HCT116 (cell line): Measurements from ENCODE around the gene TNP1.

ENCODE experiments used
- POLR2A ChIP-seq: IDR thresholded peaks from 2 replicates; pipeline ENCODE4 v1.7.0; 2011; ENCODE audit warnings: borderline replicate concordance; ENCODE audit not compliant: insufficient read depth, insufficient read length; ENCODE audit errors: extremely low read depth
- TF ChIP-seq, protein P1 (sequence below): IDR thresholded peaks from 2 replicates; pipeline ENCODE4 v1.6.1; 2011; ENCODE audit warnings: mild to moderate bottlenecking, low read length, moderate library complexity; ENCODE audit not compliant: insufficient replicate concordance; ENCODE audit errors: extremely low read depth
- TF ChIP-seq, protein P2 (sequence below), 3 experiments: fragments of 200-600 bp in 1 of 3; sonication (generic) in 1 of 3; IDR thresholded peaks in 2 of 3; conservative IDR thresholded peaks in 1 of 3; 2 replicates each; pipeline ENCODE4 v1.5.1; 2012 to 2017; ENCODE audit warnings: low read depth in 2 of 3, low read length in 2 of 3, antibody characterized with exemption in 1 of 3, borderline replicate concordance in 1 of 3, control low read depth in 1 of 3, mild to moderate bottlenecking in 1 of 3, mixed read lengths in 1 of 3, mixed run types in 1 of 3, moderate library complexity in 1 of 3; ENCODE audit not compliant: insufficient read depth in 1 of 3

DNA sequence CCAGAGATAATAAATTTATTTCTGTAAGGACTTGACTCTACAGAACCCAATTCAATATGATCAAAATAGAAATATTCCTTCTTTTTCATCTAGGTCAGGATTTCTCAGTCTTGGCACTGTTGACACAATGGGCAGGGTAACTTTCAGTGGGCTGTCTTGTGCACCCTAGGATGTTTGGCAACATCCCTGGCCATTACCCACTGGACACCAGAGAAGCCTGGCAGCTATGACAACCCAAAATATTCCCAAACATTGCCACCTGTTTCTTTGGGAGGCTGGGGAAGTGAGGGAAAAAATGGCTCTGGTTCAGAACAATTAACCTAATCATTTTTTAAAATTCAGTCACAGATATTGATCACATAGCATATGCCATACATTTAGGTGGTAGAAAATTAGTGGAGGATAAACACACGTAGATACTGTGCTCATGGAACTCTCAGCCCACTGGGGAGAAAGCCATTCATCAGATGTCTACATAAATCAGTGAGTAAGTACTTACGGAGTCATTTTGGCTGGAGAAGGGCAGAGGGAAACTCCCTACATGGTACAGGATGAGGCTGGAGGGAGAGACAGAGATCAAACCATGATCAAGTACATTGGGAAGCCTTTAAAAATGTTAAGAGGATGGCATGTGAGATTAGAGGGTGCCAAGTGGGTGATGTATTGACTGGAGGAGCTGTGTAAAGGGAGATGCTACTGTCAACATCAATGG is 718 bp upstream of the TNP1 start:
- TF ChIP-seq, protein P1, sequence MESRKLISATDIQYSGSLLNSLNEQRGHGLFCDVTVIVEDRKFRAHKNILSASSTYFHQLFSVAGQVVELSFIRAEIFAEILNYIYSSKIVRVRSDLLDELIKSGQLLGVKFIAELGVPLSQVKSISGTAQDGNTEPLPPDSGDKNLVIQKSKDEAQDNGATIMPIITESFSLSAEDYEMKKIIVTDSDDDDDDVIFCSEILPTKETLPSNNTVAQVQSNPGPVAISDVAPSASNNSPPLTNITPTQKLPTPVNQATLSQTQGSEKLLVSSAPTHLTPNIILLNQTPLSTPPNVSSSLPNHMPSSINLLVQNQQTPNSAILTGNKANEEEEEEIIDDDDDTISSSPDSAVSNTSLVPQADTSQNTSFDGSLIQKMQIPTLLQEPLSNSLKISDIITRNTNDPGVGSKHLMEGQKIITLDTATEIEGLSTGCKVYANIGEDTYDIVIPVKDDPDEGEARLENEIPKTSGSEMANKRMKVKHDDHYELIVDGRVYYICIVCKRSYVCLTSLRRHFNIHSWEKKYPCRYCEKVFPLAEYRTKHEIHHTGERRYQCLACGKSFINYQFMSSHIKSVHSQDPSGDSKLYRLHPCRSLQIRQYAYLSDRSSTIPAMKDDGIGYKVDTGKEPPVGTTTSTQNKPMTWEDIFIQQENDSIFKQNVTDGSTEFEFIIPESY, result no peak
- TF ChIP-seq POLR2A, result no peak
- TF ChIP-seq, protein P2, sequence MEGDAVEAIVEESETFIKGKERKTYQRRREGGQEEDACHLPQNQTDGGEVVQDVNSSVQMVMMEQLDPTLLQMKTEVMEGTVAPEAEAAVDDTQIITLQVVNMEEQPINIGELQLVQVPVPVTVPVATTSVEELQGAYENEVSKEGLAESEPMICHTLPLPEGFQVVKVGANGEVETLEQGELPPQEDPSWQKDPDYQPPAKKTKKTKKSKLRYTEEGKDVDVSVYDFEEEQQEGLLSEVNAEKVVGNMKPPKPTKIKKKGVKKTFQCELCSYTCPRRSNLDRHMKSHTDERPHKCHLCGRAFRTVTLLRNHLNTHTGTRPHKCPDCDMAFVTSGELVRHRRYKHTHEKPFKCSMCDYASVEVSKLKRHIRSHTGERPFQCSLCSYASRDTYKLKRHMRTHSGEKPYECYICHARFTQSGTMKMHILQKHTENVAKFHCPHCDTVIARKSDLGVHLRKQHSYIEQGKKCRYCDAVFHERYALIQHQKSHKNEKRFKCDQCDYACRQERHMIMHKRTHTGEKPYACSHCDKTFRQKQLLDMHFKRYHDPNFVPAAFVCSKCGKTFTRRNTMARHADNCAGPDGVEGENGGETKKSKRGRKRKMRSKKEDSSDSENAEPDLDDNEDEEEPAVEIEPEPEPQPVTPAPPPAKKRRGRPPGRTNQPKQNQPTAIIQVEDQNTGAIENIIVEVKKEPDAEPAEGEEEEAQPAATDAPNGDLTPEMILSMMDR (IDR thresholded peaks at IDR 0.05 in 2 of 3, conservative IDR thresholded peaks at IDR 0.05 in 1 of 3; ENCODE audit: borderline replicate concordance in 1 of 3, insufficient read depth in 1 of 3, low read depth in 2 of 3, low read length in 2 of 3), result no peak
